ENCODE results near the gene MACIR.

Gene MACIR

DNA sequence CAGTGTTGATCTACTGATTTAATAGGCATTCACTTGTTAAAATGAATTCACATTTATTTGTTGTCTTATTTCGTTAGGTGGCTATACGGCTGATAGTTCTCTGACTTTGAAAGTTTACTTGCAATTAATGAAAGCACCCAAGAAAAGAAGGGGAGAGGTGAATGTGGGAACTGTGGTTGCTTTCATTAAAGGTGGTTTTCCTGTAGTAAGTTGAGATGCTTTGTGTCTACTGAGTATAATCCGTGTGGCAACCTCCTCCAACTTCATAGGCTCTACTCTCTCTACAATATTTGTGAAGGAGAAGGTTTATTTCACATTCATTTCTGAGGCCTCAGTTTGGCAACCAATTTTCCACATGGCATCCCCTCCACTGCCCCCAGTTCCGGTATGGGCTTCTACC, 12.8 kb upstream of the MACIR start:
- no peak for DNase-seq (ENCODE audit: low spot score)

GRCh38 chr5:103247118-103247517, 11.4 kb upstream of the MACIR start:
- no peak for DNase-seq (ENCODE audit: low spot score)

GRCh38 chr5:103249068-103249467, 9.5 kb upstream of the MACIR start:
- DNase-seq (ENCODE audit: low spot score) = no peak

- no peak for DNase-seq (ENCODE audit: low spot score)
These were observed 3.6 kb upstream of the MACIR start for GRCh38 chr5:103254921-103255320.

- no peak for DNase-seq (ENCODE audit: low spot score)
These were observed 2.9 kb upstream of the MACIR start for GRCh38 chr5:103255691-103256090.

GRCh38 chr5:103256178-103256577, 2.4 kb upstream of the MACIR start:
- no peak for DNase-seq (ENCODE audit: low spot score)

GRCh38 chr5:103258957-103259704, 568 bp downstream of the MACIR start:
- DNase-seq (ENCODE audit: low spot score) = peak; percentile 82

- DNase-seq (ENCODE audit: low spot score) = peak; percentile 29
These were observed 1.3 kb downstream of the MACIR start for GRCh38 chr5:103259705-103260355.

- peak; percentile 35 for DNase-seq (ENCODE audit: low spot score)
These were observed 2.4 kb downstream of the MACIR start for GRCh38 chr5:103260951-103261350.

DNA sequence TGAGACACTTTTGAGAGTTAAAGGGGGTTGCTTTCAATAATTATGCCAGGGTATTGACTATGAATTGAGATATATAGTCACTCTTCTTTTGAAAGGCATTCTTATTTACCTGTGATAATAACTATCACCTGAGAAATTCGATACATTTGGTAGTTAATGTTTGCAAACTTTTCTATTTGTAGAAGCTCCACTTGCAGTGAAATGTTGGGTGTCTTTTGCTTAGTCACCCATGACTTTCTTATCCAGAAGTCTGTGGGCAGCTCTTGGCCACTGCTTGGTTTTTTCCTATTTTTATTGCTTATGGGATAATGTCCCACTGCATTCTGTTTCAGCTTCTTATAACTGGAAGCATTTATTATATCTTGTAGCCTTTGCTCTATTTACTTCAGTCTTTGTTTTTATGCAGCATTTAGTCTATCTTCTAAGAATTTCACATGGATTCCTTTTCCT, 3.9 kb downstream of the MACIR start:
- peak; percentile 65 for DNase-seq (ENCODE audit: low spot score)

- no peak for DNase-seq (ENCODE audit: low spot score)
These were observed 4.5 kb downstream of the MACIR start for GRCh38 chr5:103263054-103263453.

DNA sequence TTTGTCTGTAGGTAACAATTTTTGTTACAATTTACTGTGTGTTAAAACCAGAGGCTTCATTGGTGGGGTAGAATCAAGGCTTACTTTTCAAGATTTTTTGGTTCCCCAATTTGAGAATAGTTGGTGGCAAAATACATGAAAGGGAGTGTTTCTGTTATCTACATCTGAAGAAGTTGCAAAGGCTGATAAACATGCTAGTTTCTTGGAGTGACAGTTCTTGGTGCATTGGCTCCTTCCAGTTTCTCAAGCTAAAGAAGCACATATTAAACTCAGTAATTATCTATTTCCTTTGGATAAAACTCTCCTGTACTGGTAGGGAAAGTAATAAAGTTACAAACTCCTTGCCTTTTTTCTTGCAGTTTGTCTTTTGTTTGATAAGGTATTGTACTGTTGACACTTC, 5.9 kb downstream of the MACIR start:
- no peak for DNase-seq (ENCODE audit: low spot score)

- no peak for DNase-seq (ENCODE audit: low spot score)
These were observed 12.0 kb downstream of the MACIR start for GRCh38 chr5:103270581-103270980.

DNA sequence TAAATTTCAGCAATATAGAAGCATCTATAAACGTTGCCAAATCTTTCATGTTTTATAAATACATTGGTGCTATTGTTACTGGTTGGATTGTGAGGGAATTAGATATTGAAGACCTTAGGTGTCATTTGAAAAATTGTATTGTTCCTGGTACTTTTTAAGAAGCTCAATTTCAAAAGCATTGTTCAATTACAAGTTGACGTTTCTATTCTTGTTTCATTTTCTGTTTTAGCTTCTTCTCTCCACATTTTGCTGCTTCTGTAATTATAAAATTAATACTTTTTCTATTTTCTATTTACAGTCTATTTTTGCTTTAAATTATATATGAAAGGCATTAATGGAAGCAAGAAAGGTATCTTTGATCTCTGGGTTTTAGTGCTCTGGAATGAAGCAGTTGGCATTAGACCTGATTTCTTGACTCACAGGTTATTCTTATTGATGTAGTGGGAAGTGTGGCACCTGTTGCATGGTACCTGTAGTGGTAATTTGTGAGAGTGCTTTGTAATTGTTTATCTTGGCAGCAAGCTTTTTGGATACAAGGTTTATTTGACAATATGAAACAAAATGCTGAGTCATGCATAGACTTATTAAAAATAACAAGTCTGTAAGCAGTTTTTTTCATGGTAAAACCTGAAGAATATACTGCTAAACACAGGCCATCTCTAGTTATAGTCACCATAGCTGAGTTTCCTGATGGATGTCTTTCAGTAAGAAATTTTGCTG, 13.2 kb downstream of the MACIR start:
- peak; percentile 75 for DNase-seq (ENCODE audit: low spot score)

- no peak for DNase-seq (ENCODE audit: low spot score)
These were observed 13.8 kb downstream of the MACIR start for GRCh38 chr5:103272377-103272776.

GRCh38 chr5:103273952-103274351, 15.4 kb downstream of the MACIR start:
- no peak for DNase-seq (ENCODE audit: low spot score)

- no peak for DNase-seq (ENCODE audit: low spot score)
These were observed 17.3 kb downstream of the MACIR start for GRCh38 chr5:103275851-103276250.

DNA sequence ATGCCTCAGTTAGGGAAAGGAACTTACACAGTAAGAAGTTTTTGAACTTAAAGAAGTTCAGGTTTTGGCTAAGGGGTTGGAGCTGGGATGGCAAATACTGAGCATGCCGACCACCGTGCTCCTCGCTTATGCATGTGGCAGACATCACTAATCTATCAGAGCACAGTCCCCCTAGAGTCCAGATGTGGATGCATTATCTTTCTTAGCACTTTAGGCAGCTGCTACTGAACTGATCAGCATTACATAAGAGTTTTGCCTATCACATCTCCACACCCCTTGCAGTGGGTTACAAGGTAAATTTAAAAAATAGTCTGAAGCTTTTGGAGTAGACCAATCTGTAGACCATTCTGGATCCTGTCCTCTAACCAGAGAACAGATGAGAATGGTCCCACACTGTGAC, 22.4 kb downstream of the MACIR start:
- peak; percentile 71 for DNase-seq (ENCODE audit: low spot score)

- no peak for DNase-seq (ENCODE audit: low spot score)
These were observed 24.6 kb downstream of the MACIR start for GRCh38 chr5:103283120-103283519.

- DNase-seq (ENCODE audit: low spot score) = no peak
These were observed 25.3 kb downstream of the MACIR start for GRCh38 chr5:103283869-103284268.

DNA sequence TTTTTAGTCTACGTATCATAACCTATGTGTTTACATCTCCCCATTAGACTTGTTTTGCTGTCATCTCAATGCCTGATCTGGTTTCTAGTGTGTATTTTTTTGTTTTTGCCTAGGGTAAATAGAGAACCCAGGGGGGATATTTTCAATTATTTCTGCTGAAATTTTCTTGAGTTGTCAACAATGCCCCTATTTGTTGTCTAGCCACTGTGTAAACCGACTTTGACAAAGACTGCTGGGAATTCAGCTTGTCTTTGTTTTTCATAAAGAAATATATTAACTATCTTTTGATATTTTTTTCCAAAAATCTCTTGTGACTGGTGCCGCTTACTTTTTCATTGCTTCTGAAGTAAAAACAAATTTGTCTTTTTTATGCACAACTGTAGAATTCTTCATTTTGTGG, 28.1 kb downstream of the MACIR start:
- no peak for DNase-seq (ENCODE audit: low spot score)

GRCh38 chr5:103289024-103289423, 30.5 kb downstream of the MACIR start:
- DNase-seq (ENCODE audit: low spot score) = no peak

- DNase-seq (ENCODE audit: low spot score) = no peak
These were observed 32.3 kb downstream of the MACIR start for GRCh38 chr5:103290846-103291245.

Data from hematopoietic multipotent progenitor cell treated with erythropoietin and hydrocortisone succinate and interleukin-3 and kit ligand, for 15 days (in vitro differentiated cells).